ENCODE measurements around the gene SLC51A.

SLC51A gene

GRCh38 chr3:196215493-196216020 lies 777 bp upstream of the SLC51A start:
- no peak for DNase-seq (ENCODE audit: low read depth)

- DNase-seq (ENCODE audit: low read depth) = no peak
These were observed 412 bp downstream of the SLC51A start for GRCh38 chr3:196216681-196217211.

GRCh38 chr3:196217307-196218154 lies 1.2 kb downstream of the SLC51A start:
- DNase-seq (ENCODE audit: low read depth) = no peak

- DNase-seq (ENCODE audit: low read depth) = no peak
These were observed 1.9 kb downstream of the SLC51A start for GRCh38 chr3:196218155-196218712.

GRCh38 chr3:196219194-196219969 lies 3.0 kb downstream of the SLC51A start:
- peak; percentile 94 for DNase-seq (ENCODE audit: low read depth)

GRCh38 chr3:196219970-196220311 lies 3.6 kb downstream of the SLC51A start:
- no peak for DNase-seq (ENCODE audit: low read depth)

GRCh38 chr3:196220587-196220986 lies 4.3 kb downstream of the SLC51A start:
- DNase-seq (ENCODE audit: low read depth) = no peak

GRCh38 chr3:196220991-196221390 lies 4.7 kb downstream of the SLC51A start:
- no peak for DNase-seq (ENCODE audit: low read depth)

- no peak for DNase-seq (ENCODE audit: low read depth)
These were observed 6.7 kb downstream of the SLC51A start for GRCh38 chr3:196222876-196223595.

- no peak for DNase-seq (ENCODE audit: low read depth)
These were observed 8.8 kb downstream of the SLC51A start for GRCh38 chr3:196225086-196225485.

- no peak for DNase-seq (ENCODE audit: low read depth)
These were observed 9.5 kb downstream of the SLC51A start for GRCh38 chr3:196225763-196226364.

- no peak for DNase-seq (ENCODE audit: low read depth)
These were observed 10.8 kb downstream of the SLC51A start for GRCh38 chr3:196227121-196227561.

- peak; percentile 66 for DNase-seq (ENCODE audit: low read depth)
These were observed 11.5 kb downstream of the SLC51A start for GRCh38 chr3:196227629-196228493.

GRCh38 chr3:196232154-196232881 lies 16.0 kb downstream of the SLC51A start:
- DNase-seq (ENCODE audit: low read depth) = no peak

GRCh38 chr3:196232882-196233251 lies 16.5 kb downstream of the SLC51A start:
- DNase-seq (ENCODE audit: low read depth) = no peak

GRCh38 chr3:196235452-196236122 lies 19.3 kb downstream of the SLC51A start:
- no peak for DNase-seq (ENCODE audit: low read depth)

GRCh38 chr3:196236223-196236622 lies 19.9 kb downstream of the SLC51A start:
- DNase-seq (ENCODE audit: low read depth) = no peak

GRCh38 chr3:196237203-196237602 lies 20.9 kb downstream of the SLC51A start:
- DNase-seq (ENCODE audit: low read depth) = no peak
